Measurements from ENCODE around the gene GDPD5. TPM values are rescaled to one million over a fixed set of nuclear protein-coding genes. Genes with fewer than 3 reads are reported as not detected.

GDPD5 gene
- total RNA-seq, 2 donors from 2014 or later: 26.8 to 54.2 TPM

- Mint-ChIP-seq H3K36me3 (ENCODE audit: low read depth) (no peaks in the 10 kb centered on the region), H3K4me1 (peaks cover 9% of the 10 kb centered on the region), H3K27ac (no peak overlapping the region), H3K27me3 (no peaks in the 10 kb centered on the region), H3K4me3 (no peak overlapping the region), H3K9me3 (no peaks in the 10 kb centered on the region)
- ATAC-seq (replicated peaks): no peak
Measured at GRCh38 chr11:75387736-75388294, 137.9 kb downstream of the GDPD5 start.

GRCh38 chr11:75386942-75387630 lies 138.7 kb downstream of the GDPD5 start:
- Mint-ChIP-seq H3K9me3 (no peaks in the 10 kb centered on the region), H3K36me3 (ENCODE audit: low read depth) (no peaks in the 10 kb centered on the region), H3K4me1 (peaks cover 9% of the 10 kb centered on the region), H3K27ac (no peak overlapping the region), H3K27me3 (no peaks in the 10 kb centered on the region), H3K4me3 (no peak overlapping the region)
- no peak for ATAC-seq (replicated peaks)

Other genes with a start within 250 kb of the GDPD5 start
- gene ARRB1, start 174.3 kb downstream of the GDPD5 start, total RNA-seq: 10 to 100 TPM; 10.7 to 14.7 TPM
- gene RPS3, start 126.4 kb downstream of the GDPD5 start, total RNA-seq: 1,000 to 10,000 TPM; 4,623 to 5,372 TPM
- gene KLHL35, start 92.7 kb downstream of the GDPD5 start, total RNA-seq: 1 to 10 TPM in 1 of 2 donors, under 1 TPM in 1; 0.50 to 1.2 TPM
- 10 to 100 TPM in 1 of 2 donors, 1 to 10 TPM in 1; 8.8 to 10.2 TPM for gene SERPINH1, start 36.3 kb upstream of the GDPD5 start, total RNA-seq
- gene MAP6, start 143.1 kb upstream of the GDPD5 start, total RNA-seq: under 1 TPM; 0.21 to 0.24 TPM
- not detected for gene MOGAT2, start 191.9 kb upstream of the GDPD5 start, total RNA-seq
- gene DGAT2, start 242.8 kb upstream of the GDPD5 start, total RNA-seq: 1 to 10 TPM; 2.4 to 2.8 TPM

Measured in activated T-helper 17 cell treated with anti-CD3 and anti-CD28 coated beads, Interleukin-2, amount 50 U/mL, for 72 hours (primary cell).